ENCODE data around the gene GAS7.

- no peak for TF ChIP-seq CTCF (IDR thresholded peaks at IDR 0.05)
- TF ChIP-seq POLR2A (IDR thresholded peaks at IDR 0.05) = no peak
Observed at GRCh38 chr17:10172241-10172741, 26.1 kb downstream of the GAS7 start.
